HFFc6 (cell line): ENCODE measurements around the gene NBAS. TPM values are rescaled to one million over a fixed set of nuclear protein-coding genes. Genes with fewer than 3 reads are reported as not detected.

ENCODE experiments used
- DNase-seq: peaks from one replicate; pipeline ENCODE4 v3.0.0-alpha.2; 2018
- H3K27ac Mint-ChIP-seq: 2 replicates; pipeline ENCODE4 v1.8.0; 2020; ENCODE audit warnings: mild to moderate bottlenecking, mixed read lengths
- H3K27me3 Mint-ChIP-seq: 2 replicates; pipeline ENCODE4 v1.8.0; 2021; ENCODE audit warnings: mild to moderate bottlenecking, moderate library complexity, mixed read lengths; ENCODE audit not compliant: insufficient read depth
- H3K36me3 Mint-ChIP-seq: 2 replicates; pipeline ENCODE4 v1.8.0; 2021; ENCODE audit warnings: low read depth, mixed read lengths
- H3K4me1 Mint-ChIP-seq: 2 replicates; pipeline ENCODE4 v1.8.0; 2020; ENCODE audit warnings: low read depth, mixed read lengths
- H3K4me3 Mint-ChIP-seq: 2 replicates; pipeline ENCODE4 v1.8.0; 2020; ENCODE audit warnings: mild to moderate bottlenecking, moderate library complexity, mixed read lengths
- H3K9me3 Mint-ChIP-seq: 2 replicates; pipeline ENCODE4 v1.8.0; 2020; ENCODE audit warnings: mild to moderate bottlenecking, mixed read lengths
- total RNA-seq, 6 experiments: library from RNA; stranded (reverse); fragmentation: NEBNext Ultra II Directional; extraction: Animal tissue kit (Norgen Biotek cat#: 25700); gene quantifications; 2 replicates in 1 of 6; 3 replicates in 5 of 6; pipeline ENCODE4 v1.2.3, GENCODE V29; 2021
- TF ChIP-seq, protein P1 (sequence below): fragments of 200-600 bp; sonication (generic); IDR thresholded peaks from 2 replicates; pipeline ENCODE4 v1.5.0; 2021; ENCODE audit warnings: antibody characterized with exemption, mild to moderate bottlenecking

NBAS gene
- total RNA-seq, 6 experiments from 2014 or later = 43.5 to 54.0 (median 52.2) TPM

DNA sequence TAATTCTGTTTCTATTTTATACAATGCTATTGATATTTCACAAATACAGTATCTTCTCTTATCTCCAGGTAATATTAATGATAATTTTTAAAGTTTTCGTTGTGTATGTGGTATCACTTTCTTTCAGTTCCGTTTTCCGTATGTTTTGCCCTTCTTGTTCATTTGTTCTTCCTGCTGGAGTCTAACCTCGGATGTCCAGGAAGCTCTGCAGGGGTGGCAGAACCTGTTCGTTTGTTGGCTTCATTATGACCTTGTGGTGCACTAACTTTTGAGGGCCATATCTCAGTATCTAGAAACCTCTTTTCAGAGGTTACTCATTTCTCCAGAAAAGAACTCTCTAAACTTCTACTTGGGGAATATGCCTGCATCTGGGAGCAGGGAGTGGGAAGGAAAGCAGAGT, 134.5 kb downstream of the NBAS start:
- no peak for DNase-seq
- Mint-ChIP-seq H3K36me3 (peaks cover 5% of the 10 kb centered on the region; the same call in 1 of the 2 replicates), H3K9me3 (no peaks in the 10 kb centered on the region), H3K4me1 (no peaks in the 10 kb centered on the region), H3K27ac (no peak overlapping the region), H3K4me3 (no peak overlapping the region), H3K27me3 (no peaks in the 10 kb centered on the region)
- TF ChIP-seq, protein P1, sequence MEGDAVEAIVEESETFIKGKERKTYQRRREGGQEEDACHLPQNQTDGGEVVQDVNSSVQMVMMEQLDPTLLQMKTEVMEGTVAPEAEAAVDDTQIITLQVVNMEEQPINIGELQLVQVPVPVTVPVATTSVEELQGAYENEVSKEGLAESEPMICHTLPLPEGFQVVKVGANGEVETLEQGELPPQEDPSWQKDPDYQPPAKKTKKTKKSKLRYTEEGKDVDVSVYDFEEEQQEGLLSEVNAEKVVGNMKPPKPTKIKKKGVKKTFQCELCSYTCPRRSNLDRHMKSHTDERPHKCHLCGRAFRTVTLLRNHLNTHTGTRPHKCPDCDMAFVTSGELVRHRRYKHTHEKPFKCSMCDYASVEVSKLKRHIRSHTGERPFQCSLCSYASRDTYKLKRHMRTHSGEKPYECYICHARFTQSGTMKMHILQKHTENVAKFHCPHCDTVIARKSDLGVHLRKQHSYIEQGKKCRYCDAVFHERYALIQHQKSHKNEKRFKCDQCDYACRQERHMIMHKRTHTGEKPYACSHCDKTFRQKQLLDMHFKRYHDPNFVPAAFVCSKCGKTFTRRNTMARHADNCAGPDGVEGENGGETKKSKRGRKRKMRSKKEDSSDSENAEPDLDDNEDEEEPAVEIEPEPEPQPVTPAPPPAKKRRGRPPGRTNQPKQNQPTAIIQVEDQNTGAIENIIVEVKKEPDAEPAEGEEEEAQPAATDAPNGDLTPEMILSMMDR = no peak

DNA sequence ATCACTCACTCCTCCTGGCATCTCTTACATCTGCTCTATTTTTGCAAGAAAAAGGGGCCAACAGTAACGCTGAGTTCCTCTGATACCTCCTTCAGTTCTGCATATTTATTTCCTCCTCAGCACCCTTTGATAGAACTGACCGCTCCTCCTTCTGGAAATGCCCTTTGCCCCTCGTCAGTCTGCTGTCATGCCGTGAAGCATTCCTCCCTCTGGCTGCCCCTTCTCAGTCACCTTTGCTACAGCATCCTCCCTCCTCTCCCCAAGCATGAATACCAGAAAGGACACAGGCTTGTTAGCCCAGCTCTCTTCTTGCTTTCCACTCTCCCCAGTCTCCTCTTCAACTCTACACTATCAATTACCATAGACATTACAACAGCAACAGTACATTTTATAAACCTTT, 135.4 kb downstream of the NBAS start:
- no peaks in the 10 kb centered on the region for H3K4me1 Mint-ChIP-seq
- TF ChIP-seq, protein P1 = no peak
- peaks cover 5% of the 10 kb centered on the region; the same call in 1 of the 2 replicates for H3K36me3 Mint-ChIP-seq
- no peak overlapping the region for H3K4me3 Mint-ChIP-seq
- DNase-seq = no peak
- H3K27me3 Mint-ChIP-seq = no peaks in the 10 kb centered on the region
- H3K27ac Mint-ChIP-seq = no peak overlapping the region; the same call in 1 of the 2 replicates
- H3K9me3 Mint-ChIP-seq = no peaks in the 10 kb centered on the region

DNA sequence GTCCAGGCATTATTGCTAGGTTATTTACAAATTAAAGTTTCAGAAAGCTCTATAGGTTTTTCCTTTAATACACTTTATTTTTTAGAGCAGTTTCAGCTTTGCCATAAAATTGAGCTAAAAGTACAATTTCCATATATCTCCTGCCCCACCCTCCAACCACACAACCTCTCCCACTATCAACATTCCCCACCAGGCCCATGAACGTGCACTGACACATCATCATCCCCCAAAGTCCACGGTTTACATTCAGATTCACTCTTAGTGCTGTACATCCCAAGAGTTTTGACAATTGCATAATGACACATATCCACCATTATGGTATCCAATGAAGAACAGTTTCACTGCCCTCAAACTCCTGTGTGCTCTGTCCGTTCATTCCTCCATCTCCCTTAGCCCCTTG, 139.4 kb downstream of the NBAS start:
- Mint-ChIP-seq H3K4me1 (no peaks in the 10 kb centered on the region), H3K36me3 (peaks cover 5% of the 10 kb centered on the region; the same call in 1 of the 2 replicates), H3K9me3 (no peaks in the 10 kb centered on the region), H3K4me3 (no peak overlapping the region), H3K27me3 (no peaks in the 10 kb centered on the region), H3K27ac (peak overlapping the region; percentile 1; the same call in 1 of the 2 replicates)
- no peak for DNase-seq
- TF ChIP-seq, protein P1 = no peak

DNA sequence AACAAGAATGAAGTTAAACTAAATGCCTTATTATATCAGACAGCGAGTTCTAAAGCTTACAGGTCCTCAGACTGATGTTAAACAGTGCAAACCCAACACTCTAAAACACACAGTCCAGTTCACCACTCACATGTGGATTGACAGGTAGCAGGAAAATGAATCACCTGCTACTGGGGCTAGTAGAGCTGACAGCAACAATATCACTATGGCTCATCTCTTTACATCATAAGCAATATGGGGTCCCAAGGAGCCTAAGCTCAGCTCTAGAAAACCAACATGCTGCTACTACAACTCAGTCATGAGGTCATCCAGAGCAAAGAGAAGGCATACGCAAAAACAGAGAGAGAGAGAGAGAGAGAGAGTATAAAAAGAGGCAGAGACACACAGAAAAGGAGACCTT, 145.4 kb downstream of the NBAS start:
- Mint-ChIP-seq H3K9me3 (no peaks in the 10 kb centered on the region), H3K4me3 (no peak overlapping the region), H3K4me1 (peaks cover 9% of the 10 kb centered on the region; the same call in 1 of the 2 replicates), H3K27ac (no peak overlapping the region), H3K27me3 (no peaks in the 10 kb centered on the region; the same call in 1 of the 2 replicates), H3K36me3 (peaks cover 18% of the 10 kb centered on the region)
- TF ChIP-seq, protein P1 = no peak
- no peak for DNase-seq

DNA sequence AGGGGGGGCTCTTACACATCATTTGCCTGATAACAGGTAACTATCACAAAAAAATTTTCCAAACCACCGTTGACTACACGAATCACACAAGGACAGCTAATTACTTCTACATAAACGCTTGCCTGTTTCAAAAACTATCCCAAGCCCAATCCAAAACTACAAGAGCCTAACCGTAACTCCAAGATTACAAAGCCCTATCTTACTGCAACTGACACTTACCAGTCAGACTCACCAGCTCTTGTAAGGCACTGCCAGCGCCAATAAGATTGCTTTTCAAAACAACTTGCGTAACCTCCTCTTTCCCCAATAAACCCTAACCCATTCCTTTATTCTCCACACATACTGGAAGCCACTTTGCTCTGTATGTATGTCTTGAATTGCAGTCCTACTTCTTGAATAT, 148.4 kb downstream of the NBAS start:
- peaks cover 18% of the 10 kb centered on the region for H3K36me3 Mint-ChIP-seq
- H3K4me3 Mint-ChIP-seq = no peak overlapping the region
- no peak overlapping the region for H3K27ac Mint-ChIP-seq
- no peaks in the 10 kb centered on the region; the same call in 1 of the 2 replicates for H3K27me3 Mint-ChIP-seq
- H3K4me1 Mint-ChIP-seq = peaks cover 9% of the 10 kb centered on the region; the same call in 1 of the 2 replicates
- TF ChIP-seq, protein P1 = no peak
- H3K9me3 Mint-ChIP-seq = no peaks in the 10 kb centered on the region
- no peak for DNase-seq
